ENCODE results near the gene STAT4.
"Not testable (repeated sequence)": the region's sequence is repeated elsewhere in the genome, so short reads cannot be mapped to it uniquely, and the experiment has no call there.

STAT4 gene

GRCh38 chr2:190995315-190995714, 155.5 kb downstream of the STAT4 start:
- DNase-seq (ENCODE audit: low spot score), result not testable (repeated sequence)

GRCh38 chr2:190994148-190994547, 156.6 kb downstream of the STAT4 start:
- DNase-seq (ENCODE audit: low spot score), result no peak

GRCh38 chr2:190993292-190993643, 157.5 kb downstream of the STAT4 start:
- DNase-seq (ENCODE audit: low spot score), result no peak

GRCh38 chr2:190990132-190990531, 160.7 kb downstream of the STAT4 start:
- no peak for DNase-seq (ENCODE audit: low spot score)

- no peak for DNase-seq (ENCODE audit: low spot score)
Observed at GRCh38 chr2:190988910-190989309, 161.9 kb downstream of the STAT4 start.

GRCh38 chr2:190987938-190988337, 162.9 kb downstream of the STAT4 start:
- DNase-seq (ENCODE audit: low spot score), result no peak

GRCh38 chr2:190987116-190987515, 163.7 kb downstream of the STAT4 start:
- no peak for DNase-seq (ENCODE audit: low spot score)

GRCh38 chr2:190986221-190986953, 164.4 kb downstream of the STAT4 start:
- no peak for DNase-seq (ENCODE audit: low spot score)

- no peak for DNase-seq (ENCODE audit: low spot score)
Observed at GRCh38 chr2:190984595-190984994, 166.2 kb downstream of the STAT4 start.

GRCh38 chr2:190982262-190983034, 168.3 kb downstream of the STAT4 start:
- no peak for DNase-seq (ENCODE audit: low spot score)

- DNase-seq (ENCODE audit: low spot score), result no peak
Observed at GRCh38 chr2:190981733-190982132, 169.1 kb downstream of the STAT4 start.

- no peak for DNase-seq (ENCODE audit: low spot score)
Observed at GRCh38 chr2:190981333-190981732, 169.5 kb downstream of the STAT4 start.

- no peak for DNase-seq (ENCODE audit: low spot score)
Observed at GRCh38 chr2:190980630-190981209, 170.1 kb downstream of the STAT4 start.

- no peak for DNase-seq (ENCODE audit: low spot score)
Observed at GRCh38 chr2:190979906-190980629, 170.7 kb downstream of the STAT4 start.

Measured in globus pallidus (tissue), 1 donor.